A673 (cell line): ENCODE data around the gene PPWD1.

ENCODE experiments used
- EZH2 ChIP-seq: fragments of 200-600 bp; sonication (generic); IDR thresholded peaks from 2 replicates; pipeline ENCODE4 v1.6.1; 2017; ENCODE audit warnings: borderline replicate concordance, low read depth, mild to moderate bottlenecking, mixed read lengths, antibody characterized with exemption, low read length; ENCODE audit not compliant: poor library complexity, severe bottlenecking
- TF ChIP-seq, protein P1 (sequence below): fragments of 300-800, 200-600 bp; sonication (generic); conservative IDR thresholded peaks from 2 replicates; pipeline ENCODE4 v1.5.1; 2017; ENCODE audit warnings: low read depth, mild to moderate bottlenecking, antibody characterized with exemption, low read length, moderate library complexity, mixed read lengths

GRCh38 chr5:65555287-65555686, 7.8 kb upstream of the PPWD1 start:
- TF ChIP-seq, protein P1, sequence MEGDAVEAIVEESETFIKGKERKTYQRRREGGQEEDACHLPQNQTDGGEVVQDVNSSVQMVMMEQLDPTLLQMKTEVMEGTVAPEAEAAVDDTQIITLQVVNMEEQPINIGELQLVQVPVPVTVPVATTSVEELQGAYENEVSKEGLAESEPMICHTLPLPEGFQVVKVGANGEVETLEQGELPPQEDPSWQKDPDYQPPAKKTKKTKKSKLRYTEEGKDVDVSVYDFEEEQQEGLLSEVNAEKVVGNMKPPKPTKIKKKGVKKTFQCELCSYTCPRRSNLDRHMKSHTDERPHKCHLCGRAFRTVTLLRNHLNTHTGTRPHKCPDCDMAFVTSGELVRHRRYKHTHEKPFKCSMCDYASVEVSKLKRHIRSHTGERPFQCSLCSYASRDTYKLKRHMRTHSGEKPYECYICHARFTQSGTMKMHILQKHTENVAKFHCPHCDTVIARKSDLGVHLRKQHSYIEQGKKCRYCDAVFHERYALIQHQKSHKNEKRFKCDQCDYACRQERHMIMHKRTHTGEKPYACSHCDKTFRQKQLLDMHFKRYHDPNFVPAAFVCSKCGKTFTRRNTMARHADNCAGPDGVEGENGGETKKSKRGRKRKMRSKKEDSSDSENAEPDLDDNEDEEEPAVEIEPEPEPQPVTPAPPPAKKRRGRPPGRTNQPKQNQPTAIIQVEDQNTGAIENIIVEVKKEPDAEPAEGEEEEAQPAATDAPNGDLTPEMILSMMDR, result no peak
- no peak for TF ChIP-seq EZH2
